K562 (cell line): ENCODE results near the gene FUCA1. TPM values are rescaled to one million over a fixed set of nuclear protein-coding genes. Genes with fewer than 3 reads are reported as not detected.

Source experiments
- ARID1B ChIP-seq: fragments of 450-650 bp; IDR thresholded peaks from 2 replicates; pipeline ENCODE4 v1.6.1; 2016; ENCODE audit warnings: antibody characterized with exemption, mild to moderate bottlenecking, inconsistent platforms
- BHLHE40 ChIP-seq: IDR thresholded peaks from 2 replicates; pipeline ENCODE4 v1.6.1; 2011; ENCODE audit warnings: low read length, improper control_type of control experiment
- CHD2 ChIP-seq: IDR thresholded peaks from 2 replicates; pipeline ENCODE4 v1.6.1; 2011; ENCODE audit warnings: low read depth, low read length
- ETV1 ChIP-seq: fragments of 450-650 bp; conservative IDR thresholded peaks from 2 replicates; pipeline ENCODE4 v1.6.1; 2016; ENCODE audit warnings: missing genetic modification characterization, control low read depth, low read depth, missing compliant biosample characterization
- HBP1 ChIP-seq: fragments of 450-650 bp; formaldehyde crosslinking; IDR thresholded peaks from 2 replicates; pipeline ENCODE4 v1.4.0; 2022; ENCODE audit warnings: missing genetic modification characterization
- HMGXB4 ChIP-seq: sonication (generic); formaldehyde crosslinking; IDR thresholded peaks from 2 replicates; pipeline ENCODE4 v1.8.1; 2023; ENCODE audit warnings: mild to moderate bottlenecking, missing genetic modification reagents
- KAT8 ChIP-seq: fragments of 450-650 bp; IDR thresholded peaks from 2 replicates; pipeline ENCODE4 v1.6.1; 2016; ENCODE audit warnings: low read depth, mild to moderate bottlenecking
- NR1H2 ChIP-seq: sonication (generic); formaldehyde crosslinking; IDR thresholded peaks from 2 replicates; pipeline ENCODE4 v1.4.0; 2020; ENCODE audit warnings: mild to moderate bottlenecking, missing genetic modification reagents
- PHF21A ChIP-seq: fragments of 450-650 bp; IDR thresholded peaks from 2 replicates; pipeline ENCODE4 v1.6.1; 2017; ENCODE audit warnings: low read depth, borderline replicate concordance
- PML ChIP-seq: IDR thresholded peaks from 2 replicates; pipeline ENCODE4 v1.6.1; 2012; ENCODE audit warnings: low read length, inconsistent platforms
- PPARD ChIP-seq: fragments of 250-450 bp; sonication (Bioruptor Pico); IDR thresholded peaks from 2 replicates; pipeline ENCODE4 v1.8.0; 2022; ENCODE audit warnings: inconsistent platforms, mild to moderate bottlenecking, moderate library complexity
- RB1 ChIP-seq: fragments of 450-650 bp; IDR thresholded peaks from 2 replicates; pipeline ENCODE4 v1.6.1; 2017; ENCODE audit warnings: low read depth, mild to moderate bottlenecking
- RUNX1 ChIP-seq: sonication (generic); IDR thresholded peaks from 2 replicates; pipeline ENCODE4 v1.6.1; 2016; ENCODE audit warnings: antibody characterized with exemption, low read depth
- SIRT6 ChIP-seq: IDR thresholded peaks from one replicate; pipeline ENCODE4 v1.6.1; 2012; ENCODE audit warnings: low read depth, mild to moderate bottlenecking, control low read depth, inconsistent platforms, low read length, moderate library complexity
- SMAD2 ChIP-seq: fragments of 150-350 bp; IDR thresholded peaks from 2 replicates; pipeline ENCODE4 v1.6.1; 2014; ENCODE audit warnings: low read depth, mild to moderate bottlenecking, low read length
- TCF15 ChIP-seq: fragments of 250-450 bp; sonication (Bioruptor Pico); IDR thresholded peaks from 2 replicates; pipeline ENCODE4 v1.8.0; 2022; ENCODE audit warnings: moderate library complexity, mild to moderate bottlenecking, inconsistent platforms
- THAP7 ChIP-seq: fragments of 250-450 bp; sonication (Bioruptor Pico); IDR thresholded peaks from 2 replicates; pipeline ENCODE4 v1.5.0; 2021
- U2AF2 ChIP-seq: fragments of 200-400 bp; formaldehyde crosslinking; optimal IDR thresholded peaks from 2 replicates; pipeline ENCODE3; 2017; ENCODE audit warnings: low read depth, mild to moderate bottlenecking, low read length
- XRCC5 ChIP-seq: fragments of 200-400 bp; formaldehyde crosslinking; IDR thresholded peaks from 2 replicates; pipeline ENCODE4 v1.6.1; 2017; ENCODE audit warnings: low read depth, mild to moderate bottlenecking, low read length
- ZNF133 ChIP-seq: fragments of 250-450 bp; sonication (Bioruptor Pico); IDR thresholded peaks from 2 replicates; pipeline ENCODE4 v1.4.0; 2020; ENCODE audit warnings: mild to moderate bottlenecking
- ZNF277 ChIP-seq: fragments of 250-450 bp; sonication (Bioruptor Pico); IDR thresholded peaks from 2 replicates; pipeline ENCODE4 v1.8.0; 2022; ENCODE audit warnings: inconsistent platforms, mild to moderate bottlenecking, moderate library complexity, borderline replicate concordance
- ZNF584 ChIP-seq: fragments of 200-800 bp; sonication (Bioruptor generic); IDR thresholded peaks from 2 replicates; pipeline ENCODE4 v1.6.1; 2016; ENCODE audit warnings: low read depth, mild to moderate bottlenecking, missing genetic modification characterization, missing compliant biosample characterization
- ZNF764 ChIP-seq: fragments of 250-450 bp; sonication (Bioruptor Pico); IDR thresholded peaks from 2 replicates; pipeline ENCODE4 v1.4.0; 2020; ENCODE audit warnings: low read depth, mild to moderate bottlenecking, moderate library complexity
- ZNF766 ChIP-seq: fragments of 200-800 bp; sonication (Bioruptor generic); conservative IDR thresholded peaks from 2 replicates; pipeline ENCODE4 v1.6.1; 2016; ENCODE audit warnings: missing genetic modification characterization, missing compliant biosample characterization
- polyA plus RNA-seq, 8 experiments: library from polyadenylated mRNA; depleted of rRNA in 4 of 8; stranded (reverse) in 5 of 8; unstranded in 3 of 8; fragments of >200 nt; fragmentation: Nextera tagmentation in 2 of 8; fragmentation: Illumina TruSeq in 1 of 8; extraction: Ambion mirVana in 2 of 8; extraction: Trizol in 1 of 8; gene quantifications; 2 replicates each; pipeline versions ENCODE4 v1.2.1 to v1.2.3, GENCODE V29; 2011 to 2014; ENCODE audit warnings: inconsistent platforms in 1 of 8, missing spikeins in 1 of 8
- total RNA-seq, 7 experiments: library from RNA; depleted of rRNA in 6 of 7; stranded (reverse); fragments of >200 nt in 6 of 7; fragmentation: Illumina TruSeq in 2 of 7; extraction: Trizol in 2 of 7; gene quantifications; 2 replicates each; pipeline versions ENCODE4 v1.2.1 to v1.2.3, GENCODE V29; 2011 to 2021; ENCODE audit warnings: low replicate concordance in 1 of 7

Gene FUCA1
- total and polyA plus RNA-seq, 9 of the 15 experiments (the other 6 are each of a cell fraction or from before 2014, with no cell fraction given): 7.0 to 20.5 (median 13.5) TPM

GRCh38 chr1:23810818-23811540 lies 57.1 kb downstream of the FUCA1 start (continued):
- TF ChIP-seq ZNF766 (CRISPR knock-in tag) (no peak), ZNF584 (CRISPR knock-in tag) (no peak), ETV1 (tag) (no peak), RUNX1 (no peak), HMGXB4 (CRISPR knock-in tag) (no peak), BHLHE40 (peak; percentile 67), KAT8 (no peak), PML (no peak), SMAD2 (no peak), ZNF133 (CRISPR knock-in tag) (no peak), CHD2 (no peak), PPARD (CRISPR knock-in tag) (no peak), ARID1B (peak; percentile 36), NR1H2 (CRISPR knock-in tag) (no peak), ZNF764 (CRISPR knock-in tag) (peak; percentile 78), SIRT6 (no peak), ZNF277 (no peak), PHF21A (no peak), XRCC5 (no peak), RB1 (no peak; the same call in 1 of the 2 replicates), HBP1 (CRISPR knock-in tag) (no peak), TCF15 (CRISPR knock-in tag) (no peak), U2AF2 (no peak), THAP7 (CRISPR knock-in tag) (no peak)
